Measurements from ENCODE around the gene BNIP5.
"Not testable (repeated sequence)": the region's sequence is repeated elsewhere in the genome, so short reads cannot be mapped to it uniquely, and the experiment has no call there.

BNIP5 gene

DNA sequence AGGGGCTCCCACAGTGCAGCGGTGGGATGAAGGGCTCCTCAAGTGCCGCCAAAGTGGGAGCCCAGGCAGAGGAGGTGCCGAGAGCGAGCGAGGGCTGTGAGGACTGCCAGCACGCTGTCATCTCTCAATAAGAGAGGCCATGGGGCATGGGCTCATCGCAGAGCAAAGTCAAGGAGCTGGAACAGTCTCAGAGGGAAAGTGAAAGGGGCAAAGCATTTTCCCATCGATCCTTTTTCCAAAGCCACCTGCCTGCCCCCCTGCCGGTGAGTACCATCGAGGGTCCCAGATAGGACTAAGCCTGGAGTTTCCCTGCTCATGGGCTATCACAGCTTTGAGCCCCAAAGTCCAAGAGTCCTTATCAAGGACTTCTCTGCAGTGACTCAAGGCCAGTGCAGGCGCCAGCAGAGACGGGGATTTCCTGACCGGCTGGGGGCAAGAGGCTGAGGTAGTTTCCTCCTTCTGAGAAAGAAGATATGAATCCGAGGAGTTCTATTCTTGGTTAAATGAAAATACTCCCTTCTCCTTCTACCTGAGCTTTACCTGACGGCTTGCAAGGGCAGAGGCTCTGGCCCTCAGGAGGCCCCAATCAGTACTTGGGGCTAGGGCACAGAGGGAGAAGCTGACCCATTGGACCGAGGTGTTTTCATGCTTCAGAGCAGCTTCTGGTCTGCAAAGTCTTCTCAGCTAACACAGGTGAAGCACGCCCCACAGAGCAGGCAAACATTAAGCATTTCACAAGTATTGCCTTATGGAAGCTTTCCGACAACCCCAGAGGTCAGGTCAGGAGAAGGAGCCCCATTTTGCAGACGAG lies 28.2 kb upstream of the BNIP5 start:
- peak; percentile 17 for DNase-seq

DNA sequence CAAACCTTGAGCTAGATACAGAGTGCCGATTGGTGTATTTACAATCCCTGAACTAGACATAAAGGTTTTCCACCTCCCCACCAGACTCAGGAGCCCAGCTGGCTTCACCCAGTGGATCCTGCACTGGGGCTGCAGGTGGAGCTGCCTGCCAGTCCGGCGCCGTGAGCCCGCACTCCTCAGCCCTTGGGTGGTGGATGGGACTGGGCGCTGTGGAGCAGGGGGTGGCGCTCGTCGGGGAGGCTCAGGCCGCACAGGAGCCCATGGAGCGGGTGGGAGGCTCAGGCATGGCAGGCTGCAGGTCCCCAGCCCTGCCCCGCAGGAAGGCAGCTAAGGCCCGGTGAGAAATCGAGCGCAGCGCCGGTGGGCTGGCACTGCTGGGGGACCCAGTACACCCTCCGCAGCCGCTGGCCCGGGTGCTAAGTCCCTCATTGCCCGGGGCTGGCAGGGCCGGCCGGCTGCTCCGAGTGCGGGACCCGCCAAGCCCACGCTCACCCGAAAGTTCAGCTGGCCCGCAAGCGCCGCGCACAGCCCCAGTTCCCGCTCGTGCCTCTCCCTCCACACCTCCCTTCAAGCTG lies 27.5 kb upstream of the BNIP5 start:
- DNase-seq = not testable (repeated sequence)

DNA sequence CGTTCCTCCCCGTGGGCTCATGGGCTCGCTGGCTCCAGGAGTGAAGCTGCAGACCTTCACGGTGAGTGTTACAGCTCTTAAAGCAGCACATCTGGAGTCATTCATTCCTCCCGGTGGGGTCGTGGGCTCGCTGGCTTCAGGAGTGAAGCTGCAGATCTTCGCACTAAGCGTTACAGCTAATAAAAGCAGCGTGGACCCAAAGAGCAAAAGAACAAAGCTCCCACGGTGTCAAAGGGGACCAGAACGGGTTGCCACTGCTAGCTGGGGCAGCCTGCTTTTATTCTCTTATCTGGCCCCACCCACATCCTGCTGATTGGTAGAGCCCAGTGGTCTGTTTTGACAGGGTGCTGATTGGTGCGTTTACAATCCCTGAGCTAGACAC lies 26.7 kb upstream of the BNIP5 start:
- not testable (repeated sequence) for DNase-seq

DNA sequence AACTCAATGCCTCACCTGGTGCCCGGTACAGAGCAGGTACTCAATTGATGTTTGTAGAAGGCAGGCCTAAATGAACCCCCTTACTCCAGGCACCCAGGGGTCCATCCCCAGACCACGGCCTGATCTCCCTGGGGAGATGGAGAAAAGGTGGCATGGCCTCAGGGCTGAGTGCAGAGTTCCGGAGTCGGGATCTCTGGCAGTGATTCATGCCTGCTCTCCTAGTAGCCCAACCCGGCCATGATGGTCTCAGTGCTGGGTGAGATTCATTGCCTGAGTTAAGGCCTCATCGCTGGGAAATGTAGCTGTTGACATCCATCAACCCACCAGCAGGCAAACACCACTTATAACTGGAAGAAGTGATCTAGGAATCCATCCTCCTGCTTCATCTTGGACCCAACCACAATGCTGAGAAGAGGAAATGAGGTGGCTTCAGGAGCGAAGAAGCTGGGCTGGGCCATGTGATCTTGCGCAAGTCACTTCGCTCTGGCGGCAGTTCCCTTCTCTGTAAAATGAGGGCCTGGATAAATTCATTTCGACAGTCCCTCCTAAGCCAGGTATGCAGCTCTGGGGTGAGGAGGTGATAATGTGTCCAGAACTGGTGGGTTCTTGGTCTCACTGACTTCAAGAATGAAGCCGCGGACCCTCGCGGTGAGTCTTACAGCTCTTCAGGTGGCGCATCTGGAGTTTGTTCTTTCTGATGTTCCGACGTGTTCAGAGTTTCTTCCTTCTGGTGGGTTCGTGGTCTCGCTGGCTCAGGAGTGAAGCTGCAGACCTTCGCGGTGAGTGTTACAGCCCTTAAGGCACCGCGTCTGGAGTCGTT lies 26.1 kb upstream of the BNIP5 start:
- no peak for DNase-seq

DNA sequence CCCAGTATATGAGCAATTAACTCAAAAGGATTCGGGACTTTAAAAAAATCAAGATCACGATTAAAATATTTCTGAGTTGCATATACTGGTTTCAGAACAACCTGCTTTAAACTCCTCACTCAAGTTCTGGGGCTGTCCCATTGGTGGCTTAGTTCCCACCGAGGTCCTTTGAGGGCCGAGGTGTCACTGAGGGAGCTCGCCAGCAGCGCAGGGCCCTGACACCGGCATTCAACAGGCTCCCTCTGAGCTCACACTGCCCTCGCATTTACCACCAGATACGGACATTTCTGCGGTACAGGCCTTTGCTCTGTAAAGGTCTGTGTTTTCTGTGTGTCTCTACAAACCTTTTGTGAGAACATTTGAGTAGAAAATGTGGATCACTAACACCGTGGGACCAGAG lies 24.4 kb upstream of the BNIP5 start:
- no peak for DNase-seq

- peak; percentile 62 for DNase-seq
Observed at GRCh38 chr6:36360241-36361054, 23.8 kb upstream of the BNIP5 start.

- DNase-seq = no peak
Observed at GRCh38 chr6:36358226-36358915, 21.7 kb upstream of the BNIP5 start.

DNA sequence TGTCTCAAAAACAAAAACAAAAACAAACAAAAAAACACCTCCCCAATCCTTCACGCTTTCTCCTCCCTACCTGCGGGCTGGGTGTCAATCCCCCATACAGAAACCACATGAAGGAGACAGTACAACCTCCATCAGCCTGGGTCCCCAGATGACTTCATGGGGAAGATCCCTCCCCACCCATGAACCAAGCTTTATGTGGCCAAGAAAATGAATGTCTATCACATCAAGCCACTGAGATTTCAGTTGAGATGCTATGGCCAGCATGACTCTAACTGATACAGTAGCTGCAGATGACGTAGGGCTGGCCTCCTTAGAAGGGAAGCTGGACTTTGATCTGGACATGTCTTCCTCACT lies 21.2 kb upstream of the BNIP5 start:
- DNase-seq = no peak

GRCh38 chr6:36355819-36356218 lies 19.1 kb upstream of the BNIP5 start:
- DNase-seq = no peak

DNA sequence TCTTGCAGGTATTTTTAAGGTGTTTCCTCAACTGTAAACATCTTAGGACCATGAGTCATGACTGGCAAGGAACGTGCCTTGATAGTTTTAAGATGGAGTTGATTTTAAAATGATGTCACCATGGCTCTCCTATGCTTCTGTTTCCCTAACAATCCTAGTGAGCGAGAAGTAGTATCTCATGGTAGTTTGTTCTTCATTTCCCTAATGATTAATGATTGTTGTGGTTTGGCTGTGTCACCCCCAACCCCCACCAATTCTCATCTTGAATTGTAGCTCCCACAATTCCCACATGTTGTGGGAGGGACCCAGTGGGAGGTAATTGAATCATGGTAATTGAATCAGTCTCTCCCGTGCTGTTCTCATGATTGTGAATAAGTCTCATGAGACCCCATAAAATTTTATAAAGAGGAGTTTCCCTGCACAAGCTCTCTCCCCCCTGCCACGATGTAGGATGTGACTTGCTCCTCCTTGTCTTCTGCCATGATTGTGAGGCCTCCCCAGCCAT lies 16.8 kb upstream of the BNIP5 start:
- no peak for DNase-seq

- no peak for DNase-seq
Observed at GRCh38 chr6:36352477-36353157, 15.9 kb upstream of the BNIP5 start.

- no peak for DNase-seq
Observed at GRCh38 chr6:36350681-36351571, 14.2 kb upstream of the BNIP5 start.

DNA sequence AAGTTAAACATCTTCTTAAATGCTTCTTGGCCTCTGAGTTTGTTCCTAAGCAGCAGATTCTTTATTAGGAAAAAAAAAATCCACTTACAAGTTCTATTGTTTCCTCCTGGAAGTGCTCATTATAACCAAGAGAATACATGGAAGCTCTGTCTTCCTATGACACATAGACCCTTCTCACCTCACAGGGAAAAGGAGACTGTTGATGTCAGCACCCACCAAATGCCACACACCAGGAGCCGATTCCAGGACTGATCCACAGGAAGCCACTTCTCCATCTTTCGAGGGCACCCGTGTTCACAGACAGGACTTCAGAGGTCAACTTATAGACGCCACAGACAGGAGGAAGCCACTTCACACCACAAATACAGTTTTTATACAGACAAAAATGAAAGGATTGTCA lies 13.4 kb upstream of the BNIP5 start:
- DNase-seq = no peak

- no peak for DNase-seq
Observed at GRCh38 chr6:36349240-36349639, 12.6 kb upstream of the BNIP5 start.

DNA sequence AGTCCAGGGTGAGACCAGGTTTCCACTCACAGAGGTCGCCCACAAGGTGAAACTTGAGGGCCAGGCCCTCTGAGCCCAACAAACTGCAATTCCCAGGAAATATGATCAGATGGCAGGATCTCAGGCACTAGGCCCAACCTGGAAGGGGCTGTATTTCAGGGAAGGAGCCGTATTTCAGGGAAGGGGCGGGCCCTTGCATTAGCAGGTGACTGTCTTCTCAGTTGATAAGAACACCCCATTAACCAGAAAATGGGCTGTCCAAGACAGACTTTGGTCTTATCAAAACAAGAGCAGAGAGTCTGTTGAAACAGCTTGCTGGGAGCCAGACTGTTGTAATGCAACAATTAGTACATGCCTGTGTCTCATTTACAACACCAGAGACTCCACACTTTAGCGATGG lies 10.9 kb upstream of the BNIP5 start:
- no peak for DNase-seq

DNA sequence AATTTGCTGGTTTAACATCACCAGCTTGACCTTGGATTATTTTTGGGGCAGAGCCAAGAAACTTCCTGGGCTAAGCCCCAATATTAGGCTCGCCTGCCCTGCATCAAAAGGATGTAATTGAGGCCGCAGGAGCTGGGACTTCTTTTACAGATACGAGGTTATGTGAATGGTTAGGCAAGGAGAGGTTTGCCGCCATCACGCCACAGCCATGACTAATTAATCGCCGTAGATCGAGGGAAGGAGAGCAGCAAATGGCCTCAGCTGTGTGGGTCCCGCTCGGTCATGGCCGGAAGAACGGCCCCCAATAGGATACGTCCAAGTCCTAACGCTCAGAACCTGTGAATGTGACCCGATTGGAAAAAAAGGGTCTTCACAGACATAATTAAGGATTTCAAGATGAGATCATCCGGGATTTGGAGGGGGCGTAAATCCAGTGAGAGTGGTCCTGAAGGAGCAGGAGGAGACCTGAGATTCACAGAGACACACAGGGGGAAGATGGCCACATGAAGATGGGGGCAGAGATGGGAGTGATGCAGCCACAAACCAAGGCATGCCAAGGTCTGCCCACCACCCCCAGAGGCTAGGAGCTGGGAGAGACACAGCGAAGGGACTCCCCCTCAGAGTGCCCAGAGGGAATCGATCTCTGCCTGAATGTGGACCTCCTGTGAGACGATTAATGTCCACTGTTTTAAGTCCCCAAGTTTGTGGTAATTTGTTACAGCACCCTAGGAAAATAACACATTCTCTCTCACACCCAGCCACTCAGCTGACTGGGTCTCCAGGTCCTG lies 10.0 kb upstream of the BNIP5 start:
- no peak for DNase-seq

- DNase-seq = no peak
Observed at GRCh38 chr6:36345681-36346466, 9.2 kb upstream of the BNIP5 start.

DNA sequence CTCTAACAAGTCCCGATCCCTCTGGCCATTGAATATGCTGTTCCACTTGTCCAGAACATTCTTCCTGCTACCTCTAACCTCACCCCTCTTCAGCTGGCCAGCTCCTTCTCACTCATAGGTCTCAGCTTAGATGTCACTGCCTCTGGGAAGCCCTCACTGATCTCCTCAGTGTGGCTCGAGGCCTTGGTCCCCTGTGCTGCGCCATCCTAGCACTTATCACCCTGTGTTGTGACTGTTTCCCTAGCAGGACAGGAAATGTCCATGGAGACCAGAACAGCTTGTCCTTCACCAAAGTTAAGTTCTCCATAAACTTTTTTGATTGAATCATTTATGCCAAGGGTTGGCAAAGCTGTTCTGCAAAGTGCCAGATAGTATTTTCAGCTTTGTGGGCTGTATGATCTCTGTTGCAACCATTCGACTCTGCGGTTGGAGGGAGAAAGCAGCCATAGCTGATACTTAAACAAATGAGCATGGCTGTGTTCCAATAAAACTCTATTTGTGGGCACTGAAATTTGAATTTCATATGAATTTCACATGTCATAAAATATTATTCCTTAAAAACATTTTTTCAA lies 6.5 kb upstream of the BNIP5 start:
- no peak for DNase-seq

All from stimulated activated CD4-positive, alpha-beta T cell treated with anti-CD3 and anti-CD28 coated beads, Interleukin-4, amount 100 ng/mL, for 1 hour (primary cell).